A673 (cell line): Measurements from ENCODE around the gene SHANK1. TPM values are rescaled to one million over a fixed set of nuclear protein-coding genes. Genes with fewer than 3 reads are reported as not detected.

ENCODE experiments used
- BruUV-seq: library from RNA; stranded (reverse); fragments of 400-500 nt; replicated peaks from 2 replicates; lab custom pipeline; 2021; lab: Mats Ljungman, UMichigan
- CTCF ChIA-PET: fragments of 300-600 bp; sonication (Branson Sonifier 250); formaldehyde crosslinking; loops from one replicate; lab custom pipeline; 2022; ENCODE audit warnings: antibody characterized with exemption; lab: Charles Lee
- POLR2A ChIA-PET: fragments of 300-600 bp; sonication (Branson Sonifier 250); formaldehyde crosslinking; loops from one replicate; lab custom pipeline; 2022; ENCODE audit warnings: antibody characterized with exemption; ENCODE audit not compliant: low non-redundant PET; lab: Charles Lee
- DNase-seq: peaks from one replicate; pipeline ENCODE4 v3.0.0-alpha.2; 2015; ENCODE audit warnings: low spot score
- H3K27ac ChIP-seq: fragments of 200-600 bp; sonication (generic); 2 replicates; pipeline ENCODE4 v1.5.1; 2016; ENCODE audit warnings: mixed run types, low read depth, mild to moderate bottlenecking, mixed read lengths, antibody characterized with exemption, low read length; ENCODE audit not compliant: poor library complexity, severe bottlenecking
- H3K27me3 ChIP-seq: fragments of 200-600 bp; sonication (generic); replicated peaks from 2 replicates; pipeline ENCODE4 v1.6.1; 2017; ENCODE audit warnings: mixed run types, low read depth, mild to moderate bottlenecking, mixed read lengths, antibody characterized with exemption, low read length; ENCODE audit not compliant: insufficient read depth, poor library complexity
- H3K36me3 ChIP-seq: fragments of 200-600 bp; sonication (generic); 2 replicates; pipeline ENCODE4 v1.6.1; 2016; ENCODE audit warnings: mixed run types, mild to moderate bottlenecking, mixed read lengths, antibody characterized with exemption, low read length; ENCODE audit not compliant: insufficient read depth, poor library complexity, severe bottlenecking
- H3K4me1 ChIP-seq: fragments of 200-600 bp; sonication (generic); 2 replicates; pipeline ENCODE4 v1.6.1; 2017; ENCODE audit warnings: mixed run types, mild to moderate bottlenecking, mixed read lengths, antibody characterized with exemption, low read length; ENCODE audit not compliant: insufficient read depth, poor library complexity, severe bottlenecking
- H3K4me3 ChIP-seq: fragments of 200-600 bp; sonication (generic); 2 replicates; pipeline ENCODE4 v1.5.1; 2016; ENCODE audit warnings: low read depth, mixed run types, mild to moderate bottlenecking, mixed read lengths, low read length; ENCODE audit not compliant: poor library complexity, severe bottlenecking
- H3K9me3 ChIP-seq: fragments of 200-600 bp; sonication (generic); 2 replicates; pipeline ENCODE4 v1.6.1; 2016; ENCODE audit warnings: mixed run types, low read depth, mild to moderate bottlenecking, mixed read lengths, antibody characterized with exemption, low read length; ENCODE audit not compliant: poor library complexity, severe bottlenecking
- EZH2 ChIP-seq: fragments of 200-600 bp; sonication (generic); IDR thresholded peaks from 2 replicates; pipeline ENCODE4 v1.6.1; 2017; ENCODE audit warnings: borderline replicate concordance, low read depth, mild to moderate bottlenecking, mixed read lengths, antibody characterized with exemption, low read length; ENCODE audit not compliant: poor library complexity, severe bottlenecking
- intact Hi-C: fragments of 100-400 bp; cut with micrococcal nuclease; formaldehyde crosslinking; loops from one replicate; pipeline ENCODE4 v1.10.0; 2022; ENCODE audit not compliant: unreplicated experiment
- total RNA-seq: library from RNA; stranded (reverse); gene quantifications from 2 replicates; pipeline ENCODE4 v1.2.3, GENCODE V29; 2021
- TF ChIP-seq, protein P1 (sequence below): fragments of 300-800, 200-600 bp; sonication (generic); conservative IDR thresholded peaks from 2 replicates; pipeline ENCODE4 v1.5.1; 2017; ENCODE audit warnings: low read depth, mild to moderate bottlenecking, antibody characterized with exemption, low read length, moderate library complexity, mixed read lengths

Gene SHANK1
- total RNA-seq, 1 experiment from 2014 or later, result 69.7 TPM

- H3K36me3 ChIP-seq, result no peaks in the 10 kb centered on the region
- peaks cover 14% of the 10 kb centered on the region for H3K4me1 ChIP-seq
- POLR2A ChIA-PET, result interaction anchor here (0.6 to 0.8 kb wide), 2 partner anchors 20 to 130 kb away, joined by 3 to 10 read pairs; no protein-coding TSS in a partner anchor
- H3K27ac ChIP-seq, result no peak overlapping the region
- intact Hi-C loops, result loop anchor here (10.0 kb wide), 1 partner anchor 312 kb away; the partner anchor contains the start of gene KLK10
- no peak for TF ChIP-seq EZH2
- TF ChIP-seq, protein P1, sequence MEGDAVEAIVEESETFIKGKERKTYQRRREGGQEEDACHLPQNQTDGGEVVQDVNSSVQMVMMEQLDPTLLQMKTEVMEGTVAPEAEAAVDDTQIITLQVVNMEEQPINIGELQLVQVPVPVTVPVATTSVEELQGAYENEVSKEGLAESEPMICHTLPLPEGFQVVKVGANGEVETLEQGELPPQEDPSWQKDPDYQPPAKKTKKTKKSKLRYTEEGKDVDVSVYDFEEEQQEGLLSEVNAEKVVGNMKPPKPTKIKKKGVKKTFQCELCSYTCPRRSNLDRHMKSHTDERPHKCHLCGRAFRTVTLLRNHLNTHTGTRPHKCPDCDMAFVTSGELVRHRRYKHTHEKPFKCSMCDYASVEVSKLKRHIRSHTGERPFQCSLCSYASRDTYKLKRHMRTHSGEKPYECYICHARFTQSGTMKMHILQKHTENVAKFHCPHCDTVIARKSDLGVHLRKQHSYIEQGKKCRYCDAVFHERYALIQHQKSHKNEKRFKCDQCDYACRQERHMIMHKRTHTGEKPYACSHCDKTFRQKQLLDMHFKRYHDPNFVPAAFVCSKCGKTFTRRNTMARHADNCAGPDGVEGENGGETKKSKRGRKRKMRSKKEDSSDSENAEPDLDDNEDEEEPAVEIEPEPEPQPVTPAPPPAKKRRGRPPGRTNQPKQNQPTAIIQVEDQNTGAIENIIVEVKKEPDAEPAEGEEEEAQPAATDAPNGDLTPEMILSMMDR, result no peak
- no peak overlapping the region for H3K4me3 ChIP-seq
- no TSS peak for BruUV-seq
- no peaks in the 10 kb centered on the region for H3K9me3 ChIP-seq
- no peaks in the 10 kb centered on the region for H3K27me3 ChIP-seq
- no peak for DNase-seq
- CTCF ChIA-PET, result interaction anchor here (0.5 to 2.4 kb wide), 11 partner anchors 8 to 314 kb away, joined by 3 to 15 read pairs (median 7); no protein-coding TSS in a partner anchor
Measured at GRCh38 chr19:50702871-50703829, 16.5 kb downstream of the SHANK1 start.

DNA sequence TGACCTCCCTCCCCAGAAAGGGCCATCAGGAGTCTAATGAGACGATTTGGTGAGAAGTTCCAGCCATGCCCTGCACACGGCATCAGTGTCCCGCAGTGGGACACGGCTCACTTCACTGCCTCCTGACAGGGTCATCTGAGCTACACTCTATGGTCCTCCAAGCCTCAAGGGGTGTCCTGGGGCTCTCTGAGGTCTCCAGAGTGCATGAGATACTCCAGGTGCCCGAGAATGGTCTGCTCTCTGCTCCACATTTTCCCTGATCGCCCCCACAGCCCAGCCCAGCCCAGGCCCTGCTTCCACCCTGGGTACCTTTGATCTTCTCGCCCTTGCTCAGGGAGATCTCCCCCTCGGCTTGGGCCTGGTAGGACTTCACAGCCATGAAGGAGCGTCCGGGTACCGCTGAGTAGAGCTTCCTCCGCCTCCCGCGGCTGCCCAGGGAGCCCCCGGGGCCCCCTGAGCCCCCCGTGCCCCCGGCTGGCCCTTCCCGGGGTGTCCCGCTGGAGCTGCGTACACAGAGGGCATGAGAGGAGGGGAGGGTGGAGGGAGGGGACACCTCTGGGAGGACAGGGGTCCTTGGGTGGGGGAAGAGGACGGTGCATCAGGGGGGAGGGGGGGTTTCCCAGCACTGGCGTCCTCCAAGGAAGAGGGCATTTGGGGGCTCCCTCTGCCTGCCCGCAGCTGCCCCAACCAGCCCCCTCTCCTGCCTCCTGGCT, 17.3 kb downstream of the SHANK1 start:
- H3K9me3 ChIP-seq, result no peaks in the 10 kb centered on the region
- no peaks in the 10 kb centered on the region for H3K36me3 ChIP-seq
- H3K4me1 ChIP-seq, result peaks cover 14% of the 10 kb centered on the region
- BruUV-seq, result no TSS peak
- intact Hi-C loops, result loop anchor here (10.0 kb wide), 1 partner anchor 312 kb away; the partner anchor contains the start of gene KLK10
- no peak for TF ChIP-seq EZH2
- TF ChIP-seq, protein P1, result no peak
- CTCF ChIA-PET, result interaction anchor here (0.6 kb wide), 3 partner anchors 35 to 249 kb away, joined by 3 to 13 read pairs (median 8); no protein-coding TSS in a partner anchor
- H3K27ac ChIP-seq, result no peak overlapping the region
- H3K4me3 ChIP-seq, result no peak overlapping the region
- H3K27me3 ChIP-seq, result no peaks in the 10 kb centered on the region
- POLR2A ChIA-PET, result no interaction called here
- DNase-seq, result no peak

- ChIA-PET POLR2A (no interaction called here), CTCF (no interaction called here)
- DNase-seq, result no peak
- no peaks in the 10 kb centered on the region for H3K9me3 ChIP-seq
- intact Hi-C loops, result loop anchor here (10.0 kb wide), 1 partner anchor 313 kb away; the partner anchor contains the start of gene KLK10
- no peak overlapping the region for H3K4me3 ChIP-seq
- no TSS peak for BruUV-seq
- no peaks in the 10 kb centered on the region for H3K36me3 ChIP-seq
- H3K27me3 ChIP-seq, result no peaks in the 10 kb centered on the region
- no peak for TF ChIP-seq EZH2
- TF ChIP-seq, protein P1, result no peak
- H3K27ac ChIP-seq, result no peak overlapping the region
- H3K4me1 ChIP-seq, result peaks cover 14% of the 10 kb centered on the region
Measured at GRCh38 chr19:50701367-50701985, 18.1 kb downstream of the SHANK1 start.
